HG02798 (cell line): ENCODE results near the gene SHISAL2A.
"Not testable (repeated sequence)": the region's sequence is repeated elsewhere in the genome, so short reads cannot be mapped to it uniquely, and the experiment has no call there.

Experiments
- ATAC-seq: cut with Tn5 transposase; IDR thresholded peaks from one replicate; pipeline ENCODE4 v1.9.1; 2021; ENCODE audit warnings: mild to moderate bottlenecking; ENCODE audit not compliant: unreplicated experiment, poor library complexity

SHISAL2A gene

DNA sequence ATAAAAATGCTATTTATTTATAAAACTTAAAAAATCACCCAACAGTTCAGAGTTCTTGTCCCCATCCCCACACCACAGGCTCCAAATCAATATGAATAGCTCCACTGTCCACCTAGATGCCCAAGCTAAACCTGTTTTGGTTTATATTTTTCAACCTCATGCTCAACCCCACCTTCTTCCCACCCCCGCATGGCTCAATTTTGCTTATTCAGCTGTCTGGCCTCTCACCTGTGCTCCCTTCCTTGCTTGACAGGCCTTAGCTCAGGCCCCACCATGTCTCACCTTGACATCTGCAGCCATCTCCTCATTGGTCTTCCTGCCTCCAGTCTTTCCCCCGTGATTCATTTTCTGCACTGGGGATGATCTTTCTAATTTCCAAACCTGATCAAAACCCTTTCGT, 47.4 kb downstream of the SHISAL2A start:
- no peak for ATAC-seq

DNA sequence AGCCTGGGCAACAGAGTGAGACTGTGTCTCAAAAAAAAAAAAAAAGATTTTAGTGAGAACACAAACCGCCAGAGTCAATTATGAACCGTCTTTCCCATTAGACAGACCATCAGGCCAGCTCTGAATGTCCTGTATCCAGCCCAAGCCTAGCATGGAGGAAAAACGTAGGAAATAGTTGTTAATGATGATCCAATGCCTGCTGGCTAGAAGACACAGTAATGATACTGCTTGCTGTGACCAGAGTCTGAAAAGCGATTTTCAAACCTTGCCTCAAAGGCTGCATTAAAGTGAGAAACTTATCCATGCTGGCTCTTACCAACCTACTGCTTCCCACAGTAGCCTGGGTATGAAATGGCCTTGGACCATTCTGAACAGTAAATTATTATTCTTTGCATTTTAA, 48.2 kb downstream of the SHISAL2A start:
- no peak for ATAC-seq

- no peak for ATAC-seq
These were observed 50.5 kb downstream of the SHISAL2A start for GRCh38 chr1:52683367-52683940.

- ATAC-seq = no peak
These were observed 51.6 kb downstream of the SHISAL2A start for GRCh38 chr1:52684545-52684944.

DNA sequence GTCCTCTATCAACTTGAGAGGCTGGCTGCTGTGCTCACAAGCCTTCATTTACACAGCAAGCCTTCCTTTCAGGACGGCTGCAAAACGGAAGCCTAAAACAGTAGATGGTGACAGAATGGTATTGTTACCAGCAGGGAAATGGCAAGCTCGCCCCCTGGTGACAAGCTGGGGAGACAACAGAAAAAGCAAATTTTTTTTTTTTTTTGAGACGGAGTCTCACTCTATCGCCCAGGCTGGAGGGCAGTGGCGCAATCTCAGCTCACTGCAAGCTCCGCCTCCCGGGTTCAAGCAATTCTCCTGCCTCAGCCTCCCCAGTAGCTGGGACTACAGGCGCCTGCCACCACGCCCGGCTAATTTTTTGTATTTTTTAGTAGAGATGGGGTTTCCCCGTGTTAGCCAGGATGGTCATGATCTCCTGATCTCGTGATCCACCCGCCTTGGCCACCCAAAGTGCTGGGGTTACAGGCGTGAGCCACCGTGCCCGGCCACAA, 53.3 kb downstream of the SHISAL2A start:
- peak; percentile 69 for ATAC-seq

DNA sequence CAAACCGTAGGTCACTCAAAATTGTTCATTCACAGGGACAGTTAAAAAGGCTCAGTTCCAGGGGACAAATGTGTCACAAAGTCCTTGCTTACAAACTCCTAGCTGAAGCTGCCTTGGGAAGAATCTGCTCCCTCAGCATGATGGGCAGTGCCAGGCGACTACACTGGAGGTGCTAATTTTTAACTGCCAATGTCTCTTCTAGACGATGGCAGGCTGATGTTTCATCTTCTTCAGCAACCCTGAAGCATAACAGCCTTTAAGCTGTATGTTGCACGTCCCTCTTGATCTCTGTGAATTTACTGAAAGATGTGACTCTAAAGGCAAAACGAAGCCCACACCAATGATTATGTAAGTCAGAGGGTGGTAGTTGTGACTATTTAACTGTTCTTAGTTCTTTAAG, 53.9 kb downstream of the SHISAL2A start:
- no peak for ATAC-seq

DNA sequence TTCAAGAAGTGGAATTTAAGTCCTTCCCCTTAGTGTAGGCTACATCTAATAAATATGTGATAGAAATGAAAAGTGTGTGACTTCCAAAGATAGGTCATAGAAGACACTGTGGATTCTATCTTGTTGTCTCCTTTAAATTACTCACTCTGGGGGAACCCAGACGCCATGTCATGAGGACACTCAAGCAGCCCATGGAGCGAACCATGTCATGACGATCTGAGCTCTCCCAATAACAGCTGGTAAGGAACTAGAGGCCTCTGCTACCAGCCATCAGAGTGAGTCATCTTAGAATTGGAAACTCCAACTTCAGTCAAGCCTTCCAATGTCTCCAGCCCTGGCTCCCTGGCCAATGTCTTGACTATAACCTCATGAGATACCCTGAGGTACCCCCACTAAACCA, 58.9 kb downstream of the SHISAL2A start:
- no peak for ATAC-seq

- ATAC-seq = no peak
These were observed 59.7 kb downstream of the SHISAL2A start for GRCh38 chr1:52692697-52693096.

- not testable (repeated sequence) for ATAC-seq
These were observed 60.4 kb downstream of the SHISAL2A start for GRCh38 chr1:52693351-52693750.

DNA sequence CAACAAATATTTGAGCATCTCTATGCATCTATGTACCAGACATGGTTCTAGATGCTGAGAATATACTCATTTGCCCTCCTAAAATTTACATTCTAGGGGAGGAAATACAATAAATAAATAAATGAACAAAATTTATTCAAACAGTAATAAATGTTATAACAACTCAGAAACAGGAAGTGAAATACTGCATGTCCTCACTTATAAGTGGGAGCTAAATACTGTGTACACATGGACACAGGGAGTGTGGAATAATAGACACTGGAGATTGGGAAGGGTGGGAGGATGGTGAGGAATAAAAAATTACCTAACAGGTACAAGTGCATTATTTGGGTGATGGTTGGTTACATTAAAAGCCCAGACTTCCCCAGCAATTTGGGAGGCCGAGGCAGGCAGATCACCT, 60.9 kb downstream of the SHISAL2A start:
- no peak for ATAC-seq

- no peak for ATAC-seq
These were observed 62.7 kb downstream of the SHISAL2A start for GRCh38 chr1:52695627-52696026.

- peak; percentile 59 for ATAC-seq
These were observed 65.1 kb downstream of the SHISAL2A start, which contains the start of gene COA7 for GRCh38 chr1:52697795-52698674. Gene COA7, minus strand, starts transcription at chr1:52698347. Its CDS starts 21 bp downstream, at chr1:52698326.

- peak; percentile 91 for ATAC-seq
These were observed 70.2 kb downstream of the SHISAL2A start for GRCh38 chr1:52702886-52703787.

GRCh38 chr1:52706136-52706670, 73.2 kb downstream of the SHISAL2A start:
- ATAC-seq = no peak
